Activated CD4-positive, alpha-beta T cell treated with anti-CD3 and anti-CD28 coated beads, Interleukin-2, Interleukin-6, amounts not matched to agents 100 ng/mL and 50 ng/mL, durations not matched to agents 16 hours and 8 hours (primary cell): ENCODE measurements around the gene VWC2.

Experiments
- DNase-seq: peaks from one replicate; pipeline ENCODE4 v3.0.0-alpha.2; 2020

Gene VWC2

GRCh38 chr7:49773218-49773935 lies at the start of gene VWC2:
Gene VWC2 (plus strand): TSS chr7:49773638. CDS start chr7:49775436, 1,798 bp downstream.
- no peak for DNase-seq

GRCh38 chr7:49724071-49724470 lies 49.4 kb upstream of the VWC2 start:
- no peak for DNase-seq

GRCh38 chr7:49731836-49732235 lies 41.6 kb upstream of the VWC2 start:
- DNase-seq: no peak

GRCh38 chr7:49762666-49763065 lies 10.8 kb upstream of the VWC2 start:
- no peak for DNase-seq

GRCh38 chr7:49763791-49764190 lies 9.6 kb upstream of the VWC2 start:
- no peak for DNase-seq

- DNase-seq: no peak
These were observed 6.5 kb upstream of the VWC2 start for GRCh38 chr7:49766966-49767365.

GRCh38 chr7:49767719-49768118 lies 5.7 kb upstream of the VWC2 start:
- DNase-seq: no peak

- DNase-seq: no peak
These were observed 5.2 kb upstream of the VWC2 start for GRCh38 chr7:49768254-49768653.

- no peak for DNase-seq
These were observed 4.6 kb upstream of the VWC2 start for GRCh38 chr7:49768835-49769234.

- no peak for DNase-seq
These were observed 4.1 kb upstream of the VWC2 start for GRCh38 chr7:49769285-49769857.

- no peak for DNase-seq
These were observed 2.6 kb upstream of the VWC2 start for GRCh38 chr7:49770838-49771237.

- DNase-seq: no peak
These were observed 1.8 kb upstream of the VWC2 start for GRCh38 chr7:49771427-49772176.

GRCh38 chr7:49772916-49773217 lies 571 bp upstream of the VWC2 start:
- DNase-seq: no peak

- no peak for DNase-seq
These were observed 559 bp downstream of the VWC2 start for GRCh38 chr7:49773936-49774458.

GRCh38 chr7:49774459-49775064 lies 1.1 kb downstream of the VWC2 start:
- DNase-seq: no peak

GRCh38 chr7:49775065-49775948 lies 1.9 kb downstream of the VWC2 start:
- no peak for DNase-seq

- no peak for DNase-seq
These were observed 2.6 kb downstream of the VWC2 start for GRCh38 chr7:49775949-49776443.

GRCh38 chr7:49776994-49777393 lies 3.6 kb downstream of the VWC2 start:
- no peak for DNase-seq

GRCh38 chr7:49778731-49779270 lies 5.4 kb downstream of the VWC2 start:
- DNase-seq: no peak

- no peak for DNase-seq
These were observed 7.5 kb downstream of the VWC2 start for GRCh38 chr7:49780953-49781352.

- DNase-seq: no peak
These were observed 8.6 kb downstream of the VWC2 start for GRCh38 chr7:49781996-49782395.

- DNase-seq: no peak
These were observed 10.0 kb downstream of the VWC2 start for GRCh38 chr7:49783446-49783845.
